Retinal pigment epithelial cell (primary cell): ENCODE results near the gene CAMKMT.

Experiments used
- DNase-seq: peaks from one replicate; pipeline ENCODE4 v3.0.0-alpha.2; 2010; ENCODE audit warnings: low read depth
- H3K4me3 ChIP-seq: 2 replicates; pipeline ENCODE4 v1.5.1; 2011; ENCODE audit warnings: mild to moderate bottlenecking, low read length, control low read depth, moderate library complexity
- TF ChIP-seq, protein P1 (sequence below): conservative IDR thresholded peaks from 2 replicates; pipeline ENCODE4 v1.5.1; 2011; ENCODE audit warnings: low read depth, low read length, control low read depth, inconsistent platforms

Gene CAMKMT

DNA sequence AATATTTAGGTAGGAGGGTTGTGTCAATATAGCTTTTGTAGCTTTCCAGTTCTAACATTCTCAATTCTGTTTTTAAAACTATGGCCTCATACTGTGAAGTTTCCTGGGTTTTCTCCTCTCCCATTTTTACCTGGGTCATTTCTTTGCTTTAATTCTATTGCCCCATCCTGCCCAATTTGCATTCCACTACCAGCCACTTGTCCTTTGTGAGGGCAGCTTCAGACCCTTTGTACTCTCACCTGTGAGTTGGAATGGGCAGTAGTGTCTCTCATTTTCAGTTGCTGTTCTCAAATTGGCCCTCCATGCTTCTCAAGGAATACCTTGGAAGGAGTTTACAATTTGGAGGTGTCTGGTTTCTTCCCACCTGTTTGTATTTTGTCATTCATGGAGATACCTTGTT lies 108.4 kb downstream of the CAMKMT start:
- DNase-seq, result no peak
- TF ChIP-seq, protein P1, sequence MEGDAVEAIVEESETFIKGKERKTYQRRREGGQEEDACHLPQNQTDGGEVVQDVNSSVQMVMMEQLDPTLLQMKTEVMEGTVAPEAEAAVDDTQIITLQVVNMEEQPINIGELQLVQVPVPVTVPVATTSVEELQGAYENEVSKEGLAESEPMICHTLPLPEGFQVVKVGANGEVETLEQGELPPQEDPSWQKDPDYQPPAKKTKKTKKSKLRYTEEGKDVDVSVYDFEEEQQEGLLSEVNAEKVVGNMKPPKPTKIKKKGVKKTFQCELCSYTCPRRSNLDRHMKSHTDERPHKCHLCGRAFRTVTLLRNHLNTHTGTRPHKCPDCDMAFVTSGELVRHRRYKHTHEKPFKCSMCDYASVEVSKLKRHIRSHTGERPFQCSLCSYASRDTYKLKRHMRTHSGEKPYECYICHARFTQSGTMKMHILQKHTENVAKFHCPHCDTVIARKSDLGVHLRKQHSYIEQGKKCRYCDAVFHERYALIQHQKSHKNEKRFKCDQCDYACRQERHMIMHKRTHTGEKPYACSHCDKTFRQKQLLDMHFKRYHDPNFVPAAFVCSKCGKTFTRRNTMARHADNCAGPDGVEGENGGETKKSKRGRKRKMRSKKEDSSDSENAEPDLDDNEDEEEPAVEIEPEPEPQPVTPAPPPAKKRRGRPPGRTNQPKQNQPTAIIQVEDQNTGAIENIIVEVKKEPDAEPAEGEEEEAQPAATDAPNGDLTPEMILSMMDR, result no peak
- no peak overlapping the region for H3K4me3 ChIP-seq

GRCh38 chr2:44477657-44478414 lies 116.1 kb downstream of the CAMKMT start:
- TF ChIP-seq, protein P1, result no peak
- DNase-seq, result no peak
- no peak overlapping the region for H3K4me3 ChIP-seq

DNA sequence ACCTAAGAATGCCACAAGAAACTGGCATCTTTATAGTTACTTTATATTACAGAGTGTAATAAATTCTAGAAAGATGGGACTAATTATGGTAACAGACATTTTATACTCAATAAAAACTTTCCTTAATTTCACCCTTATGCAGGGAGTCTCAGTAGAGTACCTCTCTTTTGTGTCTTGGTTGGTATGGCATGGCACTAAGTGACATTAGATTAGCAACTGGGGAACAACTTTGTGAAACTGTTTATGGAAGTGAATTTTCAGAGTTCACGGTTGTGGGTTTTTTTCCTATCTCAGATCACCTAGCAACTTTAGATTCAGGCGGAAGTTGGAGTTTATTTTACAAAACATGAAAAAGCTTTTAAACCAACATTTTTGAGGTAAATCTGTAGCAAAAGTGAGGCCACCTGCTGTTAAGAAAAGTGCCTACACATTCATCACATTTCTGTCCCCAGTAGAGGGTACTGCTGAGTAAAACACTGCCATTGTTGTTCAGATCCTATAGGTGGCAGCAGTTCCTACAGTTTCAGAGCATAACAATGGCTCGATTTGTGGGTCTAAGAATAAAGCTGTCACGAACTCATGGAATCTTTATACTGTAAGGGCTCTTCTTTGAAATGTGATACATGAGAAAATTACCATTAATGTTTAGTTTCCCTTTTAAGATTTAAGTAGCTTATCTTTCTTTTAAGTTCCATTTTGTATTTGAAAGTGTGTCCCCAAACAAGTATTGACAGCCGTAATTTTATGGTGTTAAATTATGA lies 117.6 kb downstream of the CAMKMT start:
- peak; percentile 69 for DNase-seq
- TF ChIP-seq, protein P1, result peak; percentile 100
- no peak overlapping the region for H3K4me3 ChIP-seq

GRCh38 chr2:44480068-44480467 lies 118.3 kb downstream of the CAMKMT start:
- H3K4me3 ChIP-seq, result no peak overlapping the region
- no peak for DNase-seq
- TF ChIP-seq, protein P1, result no peak

DNA sequence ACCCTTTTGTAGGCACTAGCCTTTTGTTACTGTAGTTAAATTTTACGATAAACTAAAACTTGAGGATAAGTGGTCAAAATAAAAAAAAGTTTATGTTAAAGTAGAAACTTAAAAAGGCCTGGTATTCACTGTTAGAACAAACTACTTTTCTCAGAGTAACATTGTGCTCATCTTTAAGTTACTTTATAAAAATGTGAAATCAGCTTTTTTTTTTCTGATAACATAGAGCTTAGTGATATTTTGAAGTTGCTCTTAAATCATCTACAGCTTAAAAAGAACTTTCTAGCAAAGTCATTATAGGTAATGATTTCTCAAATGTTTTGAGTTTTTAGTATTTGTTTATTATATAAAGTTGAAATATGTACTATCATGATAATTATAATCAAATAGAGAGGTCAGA lies 125.3 kb downstream of the CAMKMT start:
- H3K4me3 ChIP-seq, result no peak overlapping the region
- TF ChIP-seq, protein P1, result no peak
- DNase-seq, result no peak

DNA sequence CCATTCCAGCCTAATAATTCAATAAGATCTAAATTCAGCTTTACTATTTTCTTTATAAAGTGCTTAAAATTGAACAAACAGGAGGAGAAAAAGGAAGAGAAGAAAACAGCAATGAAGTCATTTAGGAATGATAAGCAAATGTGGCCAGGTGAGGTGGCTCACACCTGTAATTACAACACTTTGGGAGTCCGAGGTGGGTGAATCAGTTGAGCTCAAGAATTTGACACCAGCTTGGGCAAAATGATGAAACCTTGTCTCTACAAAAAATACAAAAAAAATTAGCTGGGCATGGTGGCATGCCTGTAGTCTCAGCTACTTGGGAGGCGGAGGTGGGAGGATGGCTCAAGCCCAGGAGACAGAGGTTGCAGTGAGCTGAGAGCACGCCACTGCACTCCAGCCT lies 129.0 kb downstream of the CAMKMT start:
- H3K4me3 ChIP-seq, result no peak overlapping the region
- no peak for DNase-seq
- TF ChIP-seq, protein P1, result no peak

DNA sequence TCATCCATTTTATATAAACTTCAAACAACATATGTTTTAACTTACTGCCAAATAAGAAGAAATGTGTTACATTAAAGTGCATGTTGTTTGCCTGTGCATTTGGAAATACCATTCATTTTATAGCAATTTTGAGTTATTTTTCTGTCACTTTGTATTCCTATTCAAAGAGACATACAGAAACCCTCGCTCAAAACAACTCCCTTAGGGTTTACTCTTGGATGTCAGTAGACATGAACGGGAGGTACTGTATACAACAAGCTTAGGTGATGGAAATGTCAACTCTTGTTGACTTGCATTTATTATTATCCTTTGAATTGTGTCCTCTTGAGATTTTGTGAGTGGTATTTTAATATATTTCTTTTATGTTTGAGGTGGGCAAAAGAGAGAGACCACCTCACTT lies 132.3 kb downstream of the CAMKMT start:
- no peak overlapping the region for H3K4me3 ChIP-seq
- TF ChIP-seq, protein P1, result no peak
- no peak for DNase-seq
